ENCODE results near the gene FTCDNL1.

- TF ChIP-seq CTCF (IDR thresholded peaks at IDR 0.05; ENCODE audit: insufficient read depth, low read depth, low read length) (peak; percentile 93), EZH2 (IDR thresholded peaks at IDR 0.05; ENCODE audit: insufficient read depth, low read length) (no peak)
Observed at GRCh38 chr2:199739413-199740110, 111.4 kb downstream of the FTCDNL1 start.
